GM12878 (cell line): Measurements from ENCODE around the gene SYTL2. TPM values are rescaled to one million over a fixed set of nuclear protein-coding genes. Genes with fewer than 3 reads are reported as not detected.

Experiments
- ATAC-seq: fragments of 200-7000 bp; cut with Tn5 transposase; 3 replicates; pipeline ENCODE4 v1.9.1; 2020; ENCODE audit warnings: mild to moderate bottlenecking, moderate library complexity
- BruUV-seq: library from RNA; stranded (reverse); fragments of 400-500 nt; replicated peaks from 2 replicates; lab custom pipeline; 2021; lab: Mats Ljungman, UMichigan
- CTCF ChIA-PET: fragments of 300-600 bp; sonication (Branson Sonifier 250); formaldehyde crosslinking; extraction: SDS; loops from one replicate; lab custom pipeline; 2021; ENCODE audit warnings: inconsistent platforms; lab: Yijun Ruan, JAX
- POLR2A ChIA-PET: fragments of 350-600 bp; formaldehyde crosslinking; extraction: SDS; loops from one replicate; lab custom pipeline; 2021; ENCODE audit warnings: inconsistent platforms; lab: Charles Lee
- RAD21 ChIA-PET: fragments of 300-600 bp; sonication (Branson Sonifier 250); formaldehyde crosslinking; loops from one replicate; lab custom pipeline; 2023; ENCODE audit warnings: antibody characterized with exemption; ENCODE audit not compliant: unreplicated experiment; lab: Charles Lee
- SMC1A ChIA-PET: fragments of 300-600 bp; sonication (Branson Sonifier 250); formaldehyde crosslinking; loops from one replicate; lab custom pipeline; 2023; ENCODE audit not compliant: unreplicated experiment, uncharacterized antibody; lab: Charles Lee
- DNase-seq: peaks from one replicate; pipeline ENCODE4 v3.0.0-alpha.2; 2011; ENCODE audit warnings: low read depth, low spot score
- FAIRE-seq: peaks from 3 replicates; lab custom pipeline; 2011; peaks lifted over from hg19 to GRCh38; lab: Jason Lieb, UNC
- H2AFZ ChIP-seq: 2 replicates; pipeline ENCODE4 v1.6.0; 2011; ENCODE audit warnings: low read depth, low read length, control low read depth; ENCODE audit not compliant: control insufficient read depth
- H3K27ac ChIP-seq: 2 replicates; pipeline ENCODE4 v1.5.1; 2011; ENCODE audit warnings: control low read depth; ENCODE audit not compliant: control insufficient read depth, insufficient read depth
- H3K27me3 ChIP-seq, 2 experiments: replicated peaks in 1 of 2; 2 replicates each; pipeline versions ENCODE4 v1.6.0 to v1.6.1; 2011; ENCODE audit warnings: low read length in 1 of 2; ENCODE audit not compliant: control insufficient read depth in 2 of 2, insufficient read depth in 2 of 2
- H3K36me3 ChIP-seq, 2 experiments: 2 replicates each; pipeline ENCODE4 v1.5.1; 2011; ENCODE audit warnings: low read length in 1 of 2; ENCODE audit not compliant: control insufficient read depth in 2 of 2, insufficient read depth in 2 of 2
- H3K4me1 ChIP-seq: 2 replicates; pipeline ENCODE4 v1.6.1; 2011; ENCODE audit warnings: mild to moderate bottlenecking, low read length, moderate library complexity, mixed read lengths; ENCODE audit not compliant: control insufficient read depth, insufficient read depth
- H3K4me2 ChIP-seq: 2 replicates; pipeline ENCODE4 v1.6.0; 2011; ENCODE audit warnings: control low read depth; ENCODE audit not compliant: control insufficient read depth, insufficient read depth
- H3K4me3 ChIP-seq: fragments of 200-600 bp; sonication (generic); 2 replicates; pipeline ENCODE4 v1.5.1; 2016
- H3K79me2 ChIP-seq: 2 replicates; pipeline ENCODE4 v1.6.0; 2011; ENCODE audit warnings: low read length; ENCODE audit not compliant: control insufficient read depth, insufficient read depth
- H3K9ac ChIP-seq: 2 replicates; pipeline ENCODE4 v1.8.0; 2011; ENCODE audit warnings: low read length, control low read depth, mixed read lengths; ENCODE audit not compliant: control insufficient read depth, insufficient read depth
- H3K9me3 ChIP-seq: replicated peaks from 3 replicates; pipeline ENCODE4 v1.5.1; 2011; ENCODE audit warnings: mild to moderate bottlenecking, low read length; ENCODE audit not compliant: control insufficient read depth, insufficient read depth
- H4K20me1 ChIP-seq: 2 replicates; pipeline ENCODE4 v1.6.0; 2011; ENCODE audit not compliant: control insufficient read depth, insufficient read depth
- ELK1 ChIP-seq: IDR thresholded peaks from 2 replicates; pipeline ENCODE4 v1.6.1; 2012; ENCODE audit warnings: low read depth, low read length, improper control_type of control experiment
- IRF4 ChIP-seq: IDR thresholded peaks from 2 replicates; pipeline ENCODE4 v1.6.1; 2011; ENCODE audit warnings: low read depth, low read length
- POLR2A ChIP-seq: IDR thresholded peaks from 2 replicates; pipeline ENCODE4 v1.6.1; 2011; ENCODE audit warnings: low read depth, mild to moderate bottlenecking, low read length
- RUNX3 ChIP-seq: IDR thresholded peaks from 2 replicates; pipeline ENCODE4 v1.6.1; 2012; ENCODE audit warnings: low read length, inconsistent platforms
- ZNF207 ChIP-seq: fragments of 450-650 bp; IDR thresholded peaks from 2 replicates; pipeline ENCODE4 v1.6.1; 2014; ENCODE audit warnings: antibody characterized with exemption, mild to moderate bottlenecking, borderline replicate concordance
- WGBS: methylation state at CpG from one replicate; pipeline ENCODE4 v1.1.6; 2016; ENCODE audit warnings: low lambda C conversion rate; ENCODE audit not compliant: insufficient replicate concordance, insufficient coverage; ENCODE audit errors: missing lambda C conversion rate; 5-methylcytosine and 5-hydroxymethylcytosine counted together
- in situ Hi-C: fragments of 300-500 bp; cut with MboI; formaldehyde crosslinking; loops from 9 replicates; pipeline ENCODE4 v1.14.3; 2018; ENCODE audit warnings: mixed read lengths
- intact Hi-C: fragments of 100-400 bp; cut with micrococcal nuclease; formaldehyde crosslinking; loops from one replicate; pipeline ENCODE4 v1.14.2; 2022; ENCODE audit not compliant: unreplicated experiment
- polyA plus RNA-seq, 11 experiments: library from polyadenylated mRNA; depleted of rRNA in 4 of 11; unstranded in 6 of 11; stranded (reverse) in 5 of 11; fragments of >200 nt; fragmentation: Nextera tagmentation in 4 of 11; fragmentation: Illumina TruSeq in 1 of 11; extraction: Ambion mirVana in 4 of 11; extraction: Trizol in 1 of 11; gene quantifications; 1 replicate in 1 of 11; 2 replicates in 10 of 11; pipeline versions ENCODE4 v1.2.1 to v1.2.3, GENCODE V29; 2011 to 2016; ENCODE audit warnings: inconsistent platforms in 2 of 11, missing spikeins in 2 of 11, low read depth in 1 of 11
- total RNA-seq, 4 experiments: library from RNA; depleted of rRNA in 3 of 4; stranded (reverse); fragments of >200 nt in 3 of 4; fragmentation: Illumina TruSeq in 1 of 4; extraction: Trizol in 1 of 4; gene quantifications; 2 replicates each; pipeline versions ENCODE4 v1.2.1 to v1.2.3, GENCODE V29; 2013 to 2021

The SYTL2 gene
- total and polyA plus RNA-seq, 10 of the 15 experiments (the other 5 are each of a cell fraction or from before 2014, with no cell fraction given): 0.02 to 1.4 (median 0.31) TPM; not detected in 2

GRCh38 chr11:85791409-85791990, 19.4 kb downstream of the SYTL2 start:
- Histone ChIP-seq H4K20me1 (no peaks in the 10 kb centered on the region), H3K9me3 (no peaks in the 10 kb centered on the region), H3K4me2 (no peak overlapping the region), H3K4me1 (no peaks in the 10 kb centered on the region), H3K27me3 (no peaks in the 10 kb centered on the region), H3K9ac (no peak overlapping the region), H3K27ac (no peak overlapping the region), H3K4me3 (no peak overlapping the region), H3K79me2 (no peaks in the 10 kb centered on the region), H2AFZ (no peak overlapping the region), H3K36me3 (no peaks in the 10 kb centered on the region)
- intact Hi-C loops (no loop called here), in situ Hi-C loops (no loop called here)
- ChIA-PET SMC1A (no interaction called here), POLR2A (no interaction called here), RAD21 (no interaction called here), CTCF (no interaction called here)
- WGBS: 55% methylated on average over 2 of the region's 2 CpGs
- BruUV-seq: no TSS peak
- DNase-seq (no peak), FAIRE-seq (no peak), ATAC-seq (no peak)
- TF ChIP-seq IRF4 (no peak), ZNF207 (no peak), RUNX3 (no peak), ELK1 (no peak), POLR2A (no peak)
